Measurements from ENCODE around the gene OPTC. TPM values are rescaled to one million over a fixed set of nuclear protein-coding genes. Genes with fewer than 3 reads are reported as not detected.

The OPTC gene
- total RNA-seq, 3 donors from 2014 or later (not counting 1 experiment from before 2014, with no cell fraction given): not detected

DNA sequence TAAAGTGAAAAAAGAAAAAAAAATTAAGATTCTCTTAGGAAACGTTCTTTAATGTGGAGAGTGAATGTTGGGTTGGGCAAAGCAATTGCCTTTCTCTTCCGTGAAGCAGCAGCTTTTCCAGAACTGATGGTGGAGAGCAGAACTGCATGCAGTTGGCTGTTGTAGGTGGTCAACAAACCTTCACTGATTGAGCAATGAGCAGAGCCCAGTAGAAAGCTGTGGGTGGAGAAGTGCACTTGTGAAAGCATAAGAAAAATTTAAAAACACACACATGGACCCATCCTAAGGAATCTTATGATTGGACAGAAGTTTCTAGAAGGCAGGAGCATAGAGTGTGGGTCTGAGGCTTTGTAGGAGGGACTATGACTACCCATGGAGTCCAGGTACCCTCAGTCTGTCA lies 13.9 kb upstream of the OPTC start:
- Histone ChIP-seq H3K27ac (ENCODE audit: low read length) (no peak overlapping the region), H3K4me1 (ENCODE audit: control insufficient read depth, insufficient read depth, low read length) (peaks cover 3% of the 10 kb centered on the region), H3K4me3 (ENCODE audit: low read length) (no peak overlapping the region), H3K36me3 (ENCODE audit: control insufficient read depth, insufficient read depth, low read length) (no peaks in the 10 kb centered on the region), H3K27me3 (ENCODE audit: control insufficient read depth, insufficient read depth, low read length) (no peaks in the 10 kb centered on the region), H3K9me3 (ENCODE audit: control insufficient read depth, insufficient read depth, low read length) (no peaks in the 10 kb centered on the region)
- peaks cover 0 to 5% of the 10 kb centered on the region in 2 donors for H3K4me1 Mint-ChIP-seq
- TF ChIP-seq, protein P1, sequence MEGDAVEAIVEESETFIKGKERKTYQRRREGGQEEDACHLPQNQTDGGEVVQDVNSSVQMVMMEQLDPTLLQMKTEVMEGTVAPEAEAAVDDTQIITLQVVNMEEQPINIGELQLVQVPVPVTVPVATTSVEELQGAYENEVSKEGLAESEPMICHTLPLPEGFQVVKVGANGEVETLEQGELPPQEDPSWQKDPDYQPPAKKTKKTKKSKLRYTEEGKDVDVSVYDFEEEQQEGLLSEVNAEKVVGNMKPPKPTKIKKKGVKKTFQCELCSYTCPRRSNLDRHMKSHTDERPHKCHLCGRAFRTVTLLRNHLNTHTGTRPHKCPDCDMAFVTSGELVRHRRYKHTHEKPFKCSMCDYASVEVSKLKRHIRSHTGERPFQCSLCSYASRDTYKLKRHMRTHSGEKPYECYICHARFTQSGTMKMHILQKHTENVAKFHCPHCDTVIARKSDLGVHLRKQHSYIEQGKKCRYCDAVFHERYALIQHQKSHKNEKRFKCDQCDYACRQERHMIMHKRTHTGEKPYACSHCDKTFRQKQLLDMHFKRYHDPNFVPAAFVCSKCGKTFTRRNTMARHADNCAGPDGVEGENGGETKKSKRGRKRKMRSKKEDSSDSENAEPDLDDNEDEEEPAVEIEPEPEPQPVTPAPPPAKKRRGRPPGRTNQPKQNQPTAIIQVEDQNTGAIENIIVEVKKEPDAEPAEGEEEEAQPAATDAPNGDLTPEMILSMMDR (IDR thresholded peaks at IDR 0.05): no peak
- H3K9me3 Mint-ChIP-seq: no peaks in the 10 kb centered on the region
- H3K27me3 Mint-ChIP-seq (ENCODE audit: low read depth in 2 of 2): peaks cover 9 to 13% of the 10 kb centered on the region in 2 donors
- WGBS (ENCODE audit: insufficient coverage): 71% methylated on average over 2 of the region's 2 CpGs
- DNase-seq: no peak
- ATAC-seq: no peak
- intact Hi-C loops (cut with micrococcal nuclease): no loop called here
- H3K27ac Mint-ChIP-seq: no peak overlapping the region
- H3K4me3 Mint-ChIP-seq: no peak overlapping the region
- H3K36me3 Mint-ChIP-seq: no peaks in the 10 kb centered on the region

DNA sequence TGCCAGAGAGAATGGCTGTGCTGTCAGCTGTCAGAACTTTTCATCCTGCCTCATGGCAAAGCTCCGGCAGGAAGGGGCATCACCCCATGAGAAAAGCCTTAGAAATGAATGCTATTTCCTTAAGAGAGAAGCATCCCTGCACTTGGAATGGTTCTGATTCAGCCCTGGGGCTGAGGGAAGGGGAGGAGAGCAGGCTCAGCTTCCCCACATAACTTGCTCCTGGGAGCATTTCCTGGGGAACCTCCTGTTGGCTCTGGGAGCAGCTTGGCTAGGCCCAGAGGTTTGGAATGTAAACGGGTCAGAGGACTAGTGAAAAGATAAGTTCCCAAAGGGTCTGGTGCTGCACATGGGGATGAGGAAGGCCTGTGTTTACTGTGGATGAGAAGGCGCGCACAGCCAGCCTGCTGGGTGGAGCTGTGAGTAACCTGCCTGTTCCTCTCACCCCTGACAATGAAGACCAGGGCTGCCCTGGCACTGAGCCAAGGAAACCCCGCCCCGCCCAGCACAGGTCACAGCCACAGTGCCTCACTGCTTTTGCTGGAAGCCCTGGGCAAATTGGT lies 13.3 kb upstream of the OPTC start:
- H3K27ac Mint-ChIP-seq: no peak overlapping the region
- intact Hi-C loops (cut with micrococcal nuclease): no loop called here
- DNase-seq: peak in 1 of 2 donors; percentile 64
- no peaks in the 10 kb centered on the region for H3K9me3 Mint-ChIP-seq
- ATAC-seq: no peak
- TF ChIP-seq, protein P1 (IDR thresholded peaks at IDR 0.05): no peak
- Histone ChIP-seq H3K4me1 (ENCODE audit: control insufficient read depth, insufficient read depth, low read length) (peaks cover 3% of the 10 kb centered on the region), H3K4me3 (ENCODE audit: low read length) (no peak overlapping the region), H3K36me3 (ENCODE audit: control insufficient read depth, insufficient read depth, low read length) (no peaks in the 10 kb centered on the region), H3K27me3 (ENCODE audit: control insufficient read depth, insufficient read depth, low read length) (no peaks in the 10 kb centered on the region), H3K27ac (ENCODE audit: low read length) (no peak overlapping the region), H3K9me3 (ENCODE audit: control insufficient read depth, insufficient read depth, low read length) (no peaks in the 10 kb centered on the region)
- H3K4me3 Mint-ChIP-seq: no peak overlapping the region
- H3K4me1 Mint-ChIP-seq: peaks cover 0 to 5% of the 10 kb centered on the region in 2 donors
- 61% methylated on average over 6 of the region's 6 CpGs for WGBS (ENCODE audit: insufficient coverage)
- no peaks in the 10 kb centered on the region for H3K36me3 Mint-ChIP-seq
- H3K27me3 Mint-ChIP-seq (ENCODE audit: low read depth in 2 of 2): peaks cover 9 to 10% of the 10 kb centered on the region in 2 donors

DNA sequence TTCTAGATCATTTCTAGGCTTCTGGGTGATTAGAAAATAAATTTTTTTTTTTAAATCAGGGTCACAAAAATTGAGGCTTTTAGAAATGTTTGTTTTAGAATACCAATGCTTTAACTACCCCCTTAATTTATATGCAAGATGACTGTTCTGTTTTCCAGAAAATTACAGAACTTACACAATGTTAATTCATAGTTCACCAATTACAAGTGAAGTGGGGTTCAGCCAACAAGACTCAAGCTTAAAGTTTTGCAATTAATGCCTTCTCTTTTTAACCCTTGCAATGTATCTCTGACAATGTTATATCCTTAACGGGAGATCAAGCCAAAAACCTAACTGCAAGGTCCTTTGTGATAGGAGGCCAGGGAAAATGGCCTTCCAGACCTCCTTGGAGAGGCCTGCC lies 12.8 kb upstream of the OPTC start:
- DNase-seq: no peak
- Mint-ChIP-seq H3K9me3 (no peaks in the 10 kb centered on the region), H3K27me3 (ENCODE audit: low read depth in 2 of 2) (peaks cover 4 to 5% of the 10 kb centered on the region in 2 donors), H3K4me1 (peaks cover 0 to 5% of the 10 kb centered on the region in 2 donors), H3K4me3 (no peak overlapping the region), H3K36me3 (no peaks in the 10 kb centered on the region), H3K27ac (no peak overlapping the region)
- ATAC-seq: no peak
- Histone ChIP-seq H3K36me3 (ENCODE audit: control insufficient read depth, insufficient read depth, low read length) (no peaks in the 10 kb centered on the region), H3K4me1 (ENCODE audit: control insufficient read depth, insufficient read depth, low read length) (peaks cover 3% of the 10 kb centered on the region), H3K9me3 (ENCODE audit: control insufficient read depth, insufficient read depth, low read length) (no peaks in the 10 kb centered on the region), H3K27me3 (ENCODE audit: control insufficient read depth, insufficient read depth, low read length) (no peaks in the 10 kb centered on the region), H3K27ac (ENCODE audit: low read length) (no peak overlapping the region), H3K4me3 (ENCODE audit: low read length) (no peak overlapping the region)
- intact Hi-C loops (cut with micrococcal nuclease): no loop called here
- 92% methylated on average over 1 of the region's 1 CpG for WGBS (ENCODE audit: insufficient coverage)
- TF ChIP-seq, protein P1 (IDR thresholded peaks at IDR 0.05): no peak
